ENCODE measurements around the gene PXN. TPM values are rescaled to one million over a fixed set of nuclear protein-coding genes. Genes with fewer than 3 reads are reported as not detected.
A peak's percentile ranks its signal among the peaks of the same experiment; 100 is the strongest.

The PXN gene
- total and polyA plus RNA-seq, 2 of the 13 experiments (the other 11 are each of a cell fraction or from before 2014, with no cell fraction given), result 13.6 to 14.2 TPM

DNA sequence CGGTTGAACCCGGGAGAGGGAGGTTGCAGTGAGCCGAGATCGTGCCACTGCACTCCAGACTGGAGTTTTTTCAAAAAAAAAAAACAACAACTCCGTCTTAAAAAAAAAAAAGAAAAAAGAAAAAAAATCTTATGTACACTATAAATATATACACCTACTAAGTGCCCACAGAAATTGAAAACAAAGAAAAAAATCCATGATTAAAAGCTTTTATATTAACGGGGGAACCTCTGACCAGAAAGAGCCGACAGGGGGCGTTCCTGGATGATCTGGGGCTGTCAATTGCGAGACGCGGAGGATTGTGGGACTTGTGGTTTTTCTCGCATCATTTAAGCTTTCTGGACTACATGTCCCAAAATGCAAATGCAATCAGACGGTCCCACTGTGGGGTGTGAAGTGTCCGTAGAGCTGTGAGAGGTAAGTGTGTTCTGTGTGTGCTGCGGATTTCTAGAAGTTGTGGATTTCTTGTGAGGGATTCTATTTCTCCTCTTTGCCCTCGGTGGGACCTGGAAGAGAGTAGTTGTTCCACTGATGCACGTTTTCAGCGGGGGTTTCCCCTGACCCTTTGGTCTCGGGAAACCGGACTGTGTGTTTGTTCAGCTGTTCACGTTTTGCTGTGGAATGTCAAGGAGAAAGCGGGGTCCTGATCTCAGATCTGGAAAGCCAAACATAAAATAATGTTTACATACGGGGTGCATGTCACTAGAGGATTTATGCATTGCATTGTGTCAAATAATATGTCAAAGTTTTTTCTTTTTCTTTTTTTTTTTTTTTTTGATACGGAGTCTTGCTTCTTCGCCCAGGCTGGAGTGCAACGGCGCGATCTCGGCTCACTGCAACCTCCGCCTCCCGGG lies 36.7 kb upstream of the PXN start, which contains the start of gene SIRT4 (continued):
- TF ChIP-seq, protein P1, sequence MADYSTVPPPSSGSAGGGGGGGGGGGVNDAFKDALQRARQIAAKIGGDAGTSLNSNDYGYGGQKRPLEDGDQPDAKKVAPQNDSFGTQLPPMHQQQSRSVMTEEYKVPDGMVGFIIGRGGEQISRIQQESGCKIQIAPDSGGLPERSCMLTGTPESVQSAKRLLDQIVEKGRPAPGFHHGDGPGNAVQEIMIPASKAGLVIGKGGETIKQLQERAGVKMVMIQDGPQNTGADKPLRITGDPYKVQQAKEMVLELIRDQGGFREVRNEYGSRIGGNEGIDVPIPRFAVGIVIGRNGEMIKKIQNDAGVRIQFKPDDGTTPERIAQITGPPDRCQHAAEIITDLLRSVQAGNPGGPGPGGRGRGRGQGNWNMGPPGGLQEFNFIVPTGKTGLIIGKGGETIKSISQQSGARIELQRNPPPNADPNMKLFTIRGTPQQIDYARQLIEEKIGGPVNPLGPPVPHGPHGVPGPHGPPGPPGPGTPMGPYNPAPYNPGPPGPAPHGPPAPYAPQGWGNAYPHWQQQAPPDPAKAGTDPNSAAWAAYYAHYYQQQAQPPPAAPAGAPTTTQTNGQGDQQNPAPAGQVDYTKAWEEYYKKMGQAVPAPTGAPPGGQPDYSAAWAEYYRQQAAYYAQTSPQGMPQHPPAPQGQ (CRISPR knock-in tag; IDR thresholded peaks at IDR 0.05; ENCODE audit: borderline replicate concordance), result no peak
- peak; percentile 43 for TF ChIP-seq ELF1 (CRISPR knock-in tag; IDR thresholded peaks at IDR 0.05)
- TF ChIP-seq, protein P2, sequence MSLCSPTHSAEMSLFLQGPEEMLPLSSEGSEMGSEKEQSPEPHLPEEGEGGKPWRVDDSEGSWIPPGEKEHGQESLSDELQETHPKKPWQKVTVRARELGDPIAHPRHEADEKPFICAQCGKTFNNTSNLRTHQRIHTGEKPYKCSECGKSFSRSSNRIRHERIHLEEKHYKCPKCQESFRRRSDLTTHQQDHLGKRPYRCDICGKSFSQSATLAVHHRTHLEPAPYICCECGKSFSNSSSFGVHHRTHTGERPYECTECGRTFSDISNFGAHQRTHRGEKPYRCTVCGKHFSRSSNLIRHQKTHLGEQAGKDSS (CRISPR knock-in tag; IDR thresholded peaks at IDR 0.05; ENCODE audit: borderline replicate concordance, low read depth), result peak; percentile 62; the same call in 1 of the 2 replicates
- TF ChIP-seq, protein P3, sequence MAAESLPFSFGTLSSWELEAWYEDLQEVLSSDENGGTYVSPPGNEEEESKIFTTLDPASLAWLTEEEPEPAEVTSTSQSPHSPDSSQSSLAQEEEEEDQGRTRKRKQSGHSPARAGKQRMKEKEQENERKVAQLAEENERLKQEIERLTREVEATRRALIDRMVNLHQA (CRISPR knock-in tag; IDR thresholded peaks at IDR 0.05), result no peak
- TF ChIP-seq HMGA1 (CRISPR knock-in tag; conservative IDR thresholded peaks at IDR 0.05), result no peak
- TF ChIP-seq NCOR1 (IDR thresholded peaks at IDR 0.05; ENCODE audit: borderline replicate concordance, low read length), result peak; percentile 53; the same call in 1 of the 2 replicates
- 0 out of 2 replicates have a peak, but pooled peaks have one; percentile 20 for TF ChIP-seq ZMAT3 (CRISPR knock-in tag; conservative IDR thresholded peaks at IDR 0.05)
- TF ChIP-seq, protein P4, sequence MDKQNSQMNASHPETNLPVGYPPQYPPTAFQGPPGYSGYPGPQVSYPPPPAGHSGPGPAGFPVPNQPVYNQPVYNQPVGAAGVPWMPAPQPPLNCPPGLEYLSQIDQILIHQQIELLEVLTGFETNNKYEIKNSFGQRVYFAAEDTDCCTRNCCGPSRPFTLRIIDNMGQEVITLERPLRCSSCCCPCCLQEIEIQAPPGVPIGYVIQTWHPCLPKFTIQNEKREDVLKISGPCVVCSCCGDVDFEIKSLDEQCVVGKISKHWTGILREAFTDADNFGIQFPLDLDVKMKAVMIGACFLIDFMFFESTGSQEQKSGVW (CRISPR knock-in tag; IDR thresholded peaks at IDR 0.05; ENCODE audit: borderline replicate concordance), result no peak
- peak; percentile 40 for TF ChIP-seq GABPB1 (CRISPR knock-in tag; IDR thresholded peaks at IDR 0.05)
- no peak for TF ChIP-seq ZNF644 (CRISPR knock-in tag; IDR thresholded peaks at IDR 0.05; ENCODE audit: low read depth)
- TF ChIP-seq, protein P5, sequence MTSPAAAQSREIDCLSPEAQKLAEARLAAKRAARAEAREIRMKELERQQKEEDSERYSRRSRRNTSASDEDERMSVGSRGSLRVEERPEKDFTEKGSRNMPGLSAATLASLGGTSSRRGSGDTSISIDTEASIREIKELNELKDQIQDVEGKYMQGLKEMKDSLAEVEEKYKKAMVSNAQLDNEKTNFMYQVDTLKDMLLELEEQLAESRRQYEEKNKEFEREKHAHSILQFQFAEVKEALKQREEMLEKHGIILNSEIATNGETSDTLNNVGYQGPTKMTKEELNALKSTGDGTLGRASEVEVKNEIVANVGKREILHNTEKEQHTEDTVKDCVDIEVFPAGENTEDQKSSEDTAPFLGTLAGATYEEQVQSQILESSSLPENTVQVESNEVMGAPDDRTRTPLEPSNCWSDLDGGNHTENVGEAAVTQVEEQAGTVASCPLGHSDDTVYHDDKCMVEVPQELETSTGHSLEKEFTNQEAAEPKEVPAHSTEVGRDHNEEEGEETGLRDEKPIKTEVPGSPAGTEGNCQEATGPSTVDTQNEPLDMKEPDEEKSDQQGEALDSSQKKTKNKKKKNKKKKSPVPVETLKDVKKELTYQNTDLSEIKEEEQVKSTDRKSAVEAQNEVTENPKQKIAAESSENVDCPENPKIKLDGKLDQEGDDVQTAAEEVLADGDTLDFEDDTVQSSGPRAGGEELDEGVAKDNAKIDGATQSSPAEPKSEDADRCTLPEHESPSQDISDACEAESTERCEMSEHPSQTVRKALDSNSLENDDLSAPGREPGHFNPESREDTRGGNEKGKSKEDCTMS (CRISPR knock-in tag; conservative IDR thresholded peaks at IDR 0.05), result no peak
- TF ChIP-seq, protein P6, sequence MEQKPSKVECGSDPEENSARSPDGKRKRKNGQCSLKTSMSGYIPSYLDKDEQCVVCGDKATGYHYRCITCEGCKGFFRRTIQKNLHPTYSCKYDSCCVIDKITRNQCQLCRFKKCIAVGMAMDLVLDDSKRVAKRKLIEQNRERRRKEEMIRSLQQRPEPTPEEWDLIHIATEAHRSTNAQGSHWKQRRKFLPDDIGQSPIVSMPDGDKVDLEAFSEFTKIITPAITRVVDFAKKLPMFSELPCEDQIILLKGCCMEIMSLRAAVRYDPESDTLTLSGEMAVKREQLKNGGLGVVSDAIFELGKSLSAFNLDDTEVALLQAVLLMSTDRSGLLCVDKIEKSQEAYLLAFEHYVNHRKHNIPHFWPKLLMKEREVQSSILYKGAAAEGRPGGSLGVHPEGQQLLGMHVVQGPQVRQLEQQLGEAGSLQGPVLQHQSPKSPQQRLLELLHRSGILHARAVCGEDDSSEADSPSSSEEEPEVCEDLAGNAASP (CRISPR knock-in tag; IDR thresholded peaks at IDR 0.05; ENCODE audit: borderline replicate concordance), result no peak
- TF ChIP-seq POLR2A (IDR thresholded peaks at IDR 0.05; ENCODE audit: insufficient read depth in 1 of 2, low read depth in 2 of 2, low read length in 2 of 2), result peak; percentile 45 to 53
- TF ChIP-seq LCORL (IDR thresholded peaks at IDR 0.05), result no peak
- TF ChIP-seq LCORL (CRISPR knock-in tag; IDR thresholded peaks at IDR 0.05), result no peak; the same call in 1 of the 2 replicates
- TF ChIP-seq ZBTB7B (CRISPR knock-in tag; IDR thresholded peaks at IDR 0.05), result 0 out of 2 replicates have a peak, but pooled peaks have one; percentile 41
- TF ChIP-seq CBX2 (IDR thresholded peaks at IDR 0.05; ENCODE audit: low read depth, low read length), result no peak
- no peak for TF ChIP-seq CBX2 (CRISPR knock-in tag; IDR thresholded peaks at IDR 0.05; ENCODE audit: low read depth)
- TF ChIP-seq ZNF768 (CRISPR knock-in tag; IDR thresholded peaks at IDR 0.05), result no peak
- no peak for TF ChIP-seq ISL2 (CRISPR knock-in tag; IDR thresholded peaks at IDR 0.05)
- TF ChIP-seq CHD2 (IDR thresholded peaks at IDR 0.05; ENCODE audit: low read depth, low read length), result no peak
- TF ChIP-seq FOSL1 (CRISPR knock-in tag; IDR thresholded peaks at IDR 0.05; ENCODE audit: borderline replicate concordance), result no peak
- no peak for TF ChIP-seq ZNF44 (CRISPR knock-in tag; IDR thresholded peaks at IDR 0.05)

Data from HepG2 (cell line).